ENCODE data around the gene CADM1. TPM values are rescaled to one million over a fixed set of nuclear protein-coding genes. Genes with fewer than 3 reads are reported as not detected.

The CADM1 gene
- total and polyA plus RNA-seq, 9 of the 15 experiments (the other 6 are each of a cell fraction or from before 2014, with no cell fraction given), result 0.42 TPM; not detected in 8

GRCh38 chr11:115475564-115475963 lies 28.7 kb downstream of the CADM1 start:
- TF ChIP-seq ATF4 (CRISPR knock-in tag; IDR thresholded peaks at IDR 0.05), result no peak
- TF ChIP-seq NCOA1 (IDR thresholded peaks at IDR 0.05; ENCODE audit: low read depth), result no peak
- TF ChIP-seq SREBF1 (IDR thresholded peaks at IDR 0.05; ENCODE audit: borderline replicate concordance, low read depth, low read length), result no peak
- no peak for TF ChIP-seq TCFL5 (CRISPR knock-in tag; conservative IDR thresholded peaks at IDR 0.05)
- no peak for TF ChIP-seq ZNF75A (CRISPR knock-in tag; IDR thresholded peaks at IDR 0.05)
- TF ChIP-seq, protein P1, sequence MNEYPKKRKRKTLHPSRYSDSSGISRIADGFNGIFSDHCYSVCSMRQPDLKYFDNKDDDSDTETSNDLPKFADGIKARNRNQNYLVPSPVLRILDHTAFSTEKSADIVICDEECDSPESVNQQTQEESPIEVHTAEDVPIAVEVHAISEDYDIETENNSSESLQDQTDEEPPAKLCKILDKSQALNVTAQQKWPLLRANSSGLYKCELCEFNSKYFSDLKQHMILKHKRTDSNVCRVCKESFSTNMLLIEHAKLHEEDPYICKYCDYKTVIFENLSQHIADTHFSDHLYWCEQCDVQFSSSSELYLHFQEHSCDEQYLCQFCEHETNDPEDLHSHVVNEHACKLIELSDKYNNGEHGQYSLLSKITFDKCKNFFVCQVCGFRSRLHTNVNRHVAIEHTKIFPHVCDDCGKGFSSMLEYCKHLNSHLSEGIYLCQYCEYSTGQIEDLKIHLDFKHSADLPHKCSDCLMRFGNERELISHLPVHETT (CRISPR knock-in tag; conservative IDR thresholded peaks at IDR 0.05 in 1 of 2, IDR thresholded peaks at IDR 0.05 in 1 of 2), result no peak
- no peak for TF ChIP-seq KDM4B (IDR thresholded peaks at IDR 0.05; ENCODE audit: borderline replicate concordance in 2 of 2, low read depth in 1 of 2)
- TF ChIP-seq TBP (optimal IDR thresholded peaks at IDR 0.05; ENCODE audit: low read depth, low read length), result no peak
- no peak for TF ChIP-seq FOXM1 (IDR thresholded peaks at IDR 0.05; ENCODE audit: low read depth)
- no peak for TF ChIP-seq FOXM1 (CRISPR knock-in tag; IDR thresholded peaks at IDR 0.05; ENCODE audit: low read depth)
- no peak for TF ChIP-seq ZNF282 (CRISPR knock-in tag; IDR thresholded peaks at IDR 0.05)
- TF ChIP-seq NCOA2 (IDR thresholded peaks at IDR 0.05; ENCODE audit: partially characterized antibody in 2 of 2), result no peak
- TF ChIP-seq MAFK (IDR thresholded peaks at IDR 0.05; ENCODE audit: low read length), result no peak
- no peak for TF ChIP-seq ZNF449 (CRISPR knock-in tag; IDR thresholded peaks at IDR 0.05)
- no peak for TF ChIP-seq U2AF1 (optimal IDR thresholded peaks at IDR 0.05; ENCODE audit: low read depth, low read length)
- WGBS (ENCODE audit: insufficient coverage, low coverage, missing lambda C conversion rate), result 0% methylated on average over 4 of the region's 4 CpGs
- in situ Hi-C loops (cut with MboI) (no loop called here), intact Hi-C loops (cut with micrococcal nuclease) (no loop called here)
- ATAC-seq (no peak), FAIRE-seq (no peak), DNase-seq (ENCODE audit: extremely low read depth in 1 of 4, low spot score in 3 of 4) (no peak)
- H3K27ac ChIP-seq (ENCODE audit: extremely low read depth, low read depth, low read length), result no peak overlapping the region
- H3K9me3 ChIP-seq (replicated peaks; ENCODE audit: control insufficient read depth, insufficient read depth, low read depth, low read length), result no peaks in the 10 kb centered on the region
- no peaks in the 10 kb centered on the region for H3K9me1 ChIP-seq (ENCODE audit: control insufficient read depth, insufficient read depth, low read length)
- H3K9ac ChIP-seq (ENCODE audit: insufficient read depth in 1 of 2, low read depth in 2 of 2, low read length in 2 of 2), result no peak overlapping the region
- no TSS peak for BruUV-seq (replicated peaks)
- H3K4me2 ChIP-seq (ENCODE audit: insufficient read depth, low read length), result no peak overlapping the region
- POLR2A ChIA-PET, result no interaction called here
- no peak overlapping the region for H3K4me3 ChIP-seq
- no peaks in the 10 kb centered on the region for H4K20me1 ChIP-seq (replicated peaks; ENCODE audit: control insufficient read depth, insufficient read depth, low read length)
- H2AFZ ChIP-seq (ENCODE audit: low read depth, low read length), result no peak overlapping the region
- H3K36me3 ChIP-seq (ENCODE audit: control insufficient read depth, insufficient read depth, low read length), result no peaks in the 10 kb centered on the region
- CTCF ChIA-PET (ENCODE audit: low intra/inter-chr PET ratio), result no interaction called here
- H3K27me3 ChIP-seq (ENCODE audit: control insufficient read depth in 2 of 2, insufficient read depth in 2 of 2, low read length in 2 of 2), result no peaks in the 10 kb centered on the region
- H3K4me1 ChIP-seq (replicated peaks in 1 of 2; ENCODE audit: control insufficient read depth in 2 of 2, insufficient read depth in 2 of 2, low read length in 2 of 2), result no peaks in the 10 kb centered on the region
- no peaks in the 10 kb centered on the region for H3K79me2 ChIP-seq (ENCODE audit: control insufficient read depth, insufficient read depth, low read length)

Data from K562 (cell line).